Spleen (tissue), 11 donors: ENCODE data around the gene MSANTD1. TPM values are rescaled to one million over a fixed set of nuclear protein-coding genes. Genes with fewer than 3 reads are reported as not detected.
A peak's percentile ranks its signal among the peaks of the same experiment; 100 is the strongest.

Experiments used
- DNase-seq: peaks from one replicate; pipeline ENCODE4 v3.0.0-alpha.2; 2020
- H3K27ac ChIP-seq, 8 donors: fragments of 200-600 bp; sonication (generic) in 7 of 8; 1 replicate in 4 of 8; 2 replicates in 4 of 8; pipeline versions ENCODE4 v1.5.0 to v1.8.0; 2016 to 2021; ENCODE audit warnings: inconsistent platforms in 4 of 8, mild to moderate bottlenecking in 4 of 8, moderate library complexity in 1 of 8
- H3K27me3 ChIP-seq, 7 donors: fragments of 200-600 bp; sonication (generic) in 6 of 7; replicated peaks in 1 of 7; 1 replicate in 4 of 7; 2 replicates in 3 of 7; pipeline versions ENCODE4 v1.5.0 to v1.8.0; 2016 to 2021; ENCODE audit warnings: inconsistent platforms in 3 of 7, mild to moderate bottlenecking in 1 of 7
- H3K36me3 ChIP-seq, 6 donors: fragments of 200-600 bp; sonication (generic) in 5 of 6; 1 replicate in 4 of 6; 2 replicates in 2 of 6; pipeline versions ENCODE4 v1.5.0 to v1.8.0; 2016 to 2021; ENCODE audit warnings: inconsistent platforms in 2 of 6
- H3K4me1 ChIP-seq, 6 donors: fragments of 200-600 bp; sonication (generic) in 5 of 6; 1 replicate in 3 of 6; 2 replicates in 3 of 6; pipeline versions ENCODE4 v1.5.0 to v1.8.0; 2016 to 2021; ENCODE audit warnings: inconsistent platforms in 3 of 6
- H3K4me3 ChIP-seq, 8 donors: fragments of 200-600 bp; sonication (generic) in 7 of 8; 1 replicate in 4 of 8; 2 replicates in 4 of 8; pipeline versions ENCODE4 v1.5.0 to v1.8.0; 2016 to 2021; ENCODE audit warnings: inconsistent platforms in 4 of 8, mild to moderate bottlenecking in 4 of 8, moderate library complexity in 2 of 8
- H3K9me3 ChIP-seq, 8 donors: fragments of 200-600 bp; sonication (generic) in 7 of 8; 1 replicate in 4 of 8; 2 replicates in 4 of 8; pipeline versions ENCODE4 v1.5.0 to v1.8.0; 2016 to 2021; ENCODE audit warnings: inconsistent platforms in 4 of 8
- POLR2A ChIP-seq, 3 donors: fragments of 450-650 bp; IDR thresholded peaks; one replicate each; pipeline ENCODE4 v1.5.1; 2017; ENCODE audit warnings: antibody characterized with exemption in 3 of 3, mild to moderate bottlenecking in 1 of 3
- POLR2AphosphoS5 ChIP-seq, 3 donors: sonication (generic); formaldehyde crosslinking; IDR thresholded peaks; one replicate each; pipeline ENCODE4 v1.5.1; 2017; ENCODE audit warnings: antibody characterized with exemption in 3 of 3
- WGBS, 5 donors: extraction: QIAGEN DNeasy Blood & Tissue Kit in 3 of 5; methylation state at CpG; one replicate each; pipeline versions ENCODE4 v1.1.5 to v1.1.7; 2013 to 2018; 5-methylcytosine and 5-hydroxymethylcytosine counted together
- intact Hi-C: fragments of 100-400 bp; cut with DNase I; formaldehyde crosslinking; loops from one replicate; pipeline ENCODE4 v1.15.0; 2023; ENCODE audit warnings: low total_unique reads
- polyA plus RNA-seq, 3 donors: library from polyadenylated mRNA; stranded (reverse); fragments of 200-250 nt; gene quantifications; one replicate each; pipeline ENCODE4 v1.2.1, GENCODE V29; 2013
- total RNA-seq, 7 donors: library from RNA; depleted of rRNA in 3 of 7; stranded (reverse); fragments of >200 nt in 3 of 7; fragmentation: NEBNext Ultra II Directional in 4 of 7; extraction: Animal tissue kit (Norgen Biotek cat#: 25700) in 4 of 7; gene quantifications; one replicate each; pipeline versions ENCODE4 v1.1.0 to v1.2.1, GENCODE V29; 2016 to 2021
- TF ChIP-seq, protein P1 (sequence below), 11 experiments: fragments of 200-600 bp in 7 of 11; fragments of 450-650 bp in 4 of 11; sonication (generic) in 4 of 11; IDR thresholded peaks in 8 of 11; conservative IDR thresholded peaks in 3 of 11; 1 replicate in 7 of 11; 2 replicates in 4 of 11; pipeline versions ENCODE4 v1.4.0 to v1.8.0; 2016 to 2021; ENCODE audit warnings: antibody characterized with exemption in 11 of 11, inconsistent platforms in 4 of 11, mild to moderate bottlenecking in 1 of 11
- donor health status: healthy with polysubstance abuse.
- donor health status: DM: no; HTN: no; CAD: no; lungs with moderate emphysema.
- donor health status: DM: no; HTN: no; CAD: no.
- donor health status: Bipolar disorder and iron deficiency.
- donor health status: healthy.
- donor health status: DM: no; HTN: no; CAD: no.
- donor health status: DM: yes; HTN: yes; CAD: no.

The MSANTD1 gene
- total and polyA plus RNA-seq, 10 donors = 0.41 to 2.8 (median 1.8) TPM

DNA sequence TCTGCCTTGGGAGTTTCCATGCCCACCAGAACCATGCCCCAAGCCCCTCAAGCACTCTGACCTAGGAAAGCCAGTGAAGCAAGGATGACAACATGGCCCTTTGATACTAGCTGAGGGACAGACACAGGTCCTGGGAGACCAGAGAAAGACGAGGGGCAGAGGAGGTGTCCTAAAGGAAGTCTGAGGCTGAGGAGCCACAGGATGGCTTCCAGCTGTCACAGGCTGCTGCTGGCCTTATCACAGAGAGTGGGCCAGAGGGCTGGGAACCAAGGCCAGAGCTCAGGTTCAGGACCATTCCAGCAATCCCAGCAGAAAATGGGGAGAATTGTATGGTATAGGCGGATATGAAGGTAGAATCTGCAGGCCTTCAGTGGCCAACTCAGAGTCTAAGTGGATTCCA is 31.7 kb upstream of the MSANTD1 start:
- no peak overlapping the region for H3K4me3 ChIP-seq
- peaks cover 5 to 100% (median 94%) of the 10 kb centered on the region in 6 donors for H3K36me3 ChIP-seq
- TF ChIP-seq POLR2A (IDR thresholded peaks at IDR 0.05) = no peak
- TF ChIP-seq, protein P1, sequence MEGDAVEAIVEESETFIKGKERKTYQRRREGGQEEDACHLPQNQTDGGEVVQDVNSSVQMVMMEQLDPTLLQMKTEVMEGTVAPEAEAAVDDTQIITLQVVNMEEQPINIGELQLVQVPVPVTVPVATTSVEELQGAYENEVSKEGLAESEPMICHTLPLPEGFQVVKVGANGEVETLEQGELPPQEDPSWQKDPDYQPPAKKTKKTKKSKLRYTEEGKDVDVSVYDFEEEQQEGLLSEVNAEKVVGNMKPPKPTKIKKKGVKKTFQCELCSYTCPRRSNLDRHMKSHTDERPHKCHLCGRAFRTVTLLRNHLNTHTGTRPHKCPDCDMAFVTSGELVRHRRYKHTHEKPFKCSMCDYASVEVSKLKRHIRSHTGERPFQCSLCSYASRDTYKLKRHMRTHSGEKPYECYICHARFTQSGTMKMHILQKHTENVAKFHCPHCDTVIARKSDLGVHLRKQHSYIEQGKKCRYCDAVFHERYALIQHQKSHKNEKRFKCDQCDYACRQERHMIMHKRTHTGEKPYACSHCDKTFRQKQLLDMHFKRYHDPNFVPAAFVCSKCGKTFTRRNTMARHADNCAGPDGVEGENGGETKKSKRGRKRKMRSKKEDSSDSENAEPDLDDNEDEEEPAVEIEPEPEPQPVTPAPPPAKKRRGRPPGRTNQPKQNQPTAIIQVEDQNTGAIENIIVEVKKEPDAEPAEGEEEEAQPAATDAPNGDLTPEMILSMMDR (IDR thresholded peaks at IDR 0.05 in 8 of 11, conservative IDR thresholded peaks at IDR 0.05 in 3 of 11) = no peak
- TF ChIP-seq POLR2AphosphoS5 (IDR thresholded peaks at IDR 0.05) = no peak
- H3K27me3 ChIP-seq = no peaks in the 10 kb centered on the region
- no peak for DNase-seq
- H3K9me3 ChIP-seq = no peaks in the 10 kb centered on the region
- intact Hi-C loops = no loop called here
- 91 to 96% (median 93%) methylated on average over 2 of the region's 2 CpGs for WGBS, 5 donors
- no peak overlapping the region for H3K27ac ChIP-seq
- peaks cover 0 to 8% (median 0%) of the 10 kb centered on the region in 6 donors for H3K4me1 ChIP-seq

DNA sequence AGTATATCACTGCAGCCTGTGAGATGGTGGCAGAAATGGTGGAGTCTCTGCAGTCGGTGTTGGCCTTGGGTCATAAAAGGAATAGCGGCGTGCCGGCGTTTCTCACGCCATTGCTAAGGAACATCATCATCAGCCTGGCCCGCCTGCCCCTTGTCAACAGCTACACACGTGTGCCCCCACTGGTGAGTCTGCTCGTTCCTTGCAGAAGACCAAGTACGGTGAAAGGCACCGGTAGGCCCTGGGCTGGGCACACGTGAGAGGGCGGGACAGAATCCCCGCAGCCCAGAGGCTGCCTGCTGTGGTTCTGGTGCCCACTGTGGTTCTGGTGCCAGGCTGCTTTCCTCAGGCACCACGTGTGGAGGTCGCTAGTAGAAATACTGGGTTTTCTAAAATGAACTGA is 31.2 kb upstream of the MSANTD1 start:
- peaks cover 5 to 100% (median 94%) of the 10 kb centered on the region in 6 donors for H3K36me3 ChIP-seq
- no peaks in the 10 kb centered on the region for H3K27me3 ChIP-seq
- intact Hi-C loops = no loop called here
- no peak overlapping the region for H3K4me3 ChIP-seq
- H3K27ac ChIP-seq = no peak overlapping the region
- H3K9me3 ChIP-seq = no peaks in the 10 kb centered on the region
- DNase-seq = no peak
- peak in 1 of 3 donors; percentile 38 for TF ChIP-seq POLR2AphosphoS5 (IDR thresholded peaks at IDR 0.05)
- TF ChIP-seq POLR2A (IDR thresholded peaks at IDR 0.05) = no peak
- H3K4me1 ChIP-seq = peaks cover 0 to 8% (median 0%) of the 10 kb centered on the region in 6 donors
- 94 to 97% (median 96%) methylated on average over 16 of the region's 16 CpGs for WGBS, 5 donors

DNA sequence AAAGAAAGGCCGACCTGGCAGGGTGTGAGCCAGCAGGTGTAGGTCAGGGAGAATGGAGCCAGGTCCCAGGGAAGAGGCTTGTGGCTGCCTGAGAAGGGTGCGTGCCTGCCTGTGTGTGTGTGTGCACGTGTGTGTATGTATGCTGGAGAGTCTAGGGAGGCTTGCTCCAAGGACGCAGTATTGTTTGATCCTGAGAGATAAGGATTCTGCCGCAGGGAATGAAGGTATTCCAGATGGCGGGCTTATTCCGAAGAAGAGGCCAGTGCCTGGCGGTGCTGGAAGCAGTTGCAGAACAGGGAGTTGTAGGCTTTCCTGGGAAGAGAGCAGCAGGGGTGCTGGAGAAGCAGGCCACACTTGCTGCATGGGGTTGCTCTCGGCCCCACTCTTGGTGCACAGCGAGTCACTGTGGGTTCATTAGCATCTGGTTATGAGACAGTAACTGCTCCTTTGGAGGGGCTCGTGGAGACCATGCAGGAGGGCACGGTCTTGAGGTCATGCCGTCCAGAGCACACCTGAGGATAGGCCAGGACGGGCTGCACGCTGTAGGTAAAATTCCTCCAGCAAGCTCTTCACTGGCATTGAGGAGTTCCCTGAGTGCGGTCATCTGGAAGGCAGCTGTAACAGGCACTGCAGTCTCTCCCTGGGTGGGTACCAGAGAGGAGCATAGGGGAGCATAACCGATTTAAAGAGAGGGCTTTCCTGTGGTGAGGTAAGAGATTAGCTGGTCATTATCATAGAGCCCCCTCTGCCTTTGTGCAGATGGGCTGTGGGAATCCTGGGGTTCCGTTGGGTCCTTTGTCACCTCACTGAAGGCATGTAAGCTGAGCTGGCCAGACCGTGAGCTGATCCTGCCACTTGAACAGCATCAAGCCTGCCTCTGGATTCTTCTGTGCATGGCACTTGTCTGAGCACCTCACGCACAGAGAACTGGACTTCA is 29.9 kb upstream of the MSANTD1 start:
- Histone ChIP-seq H3K4me3 (no peak overlapping the region), H3K4me1 (peaks cover 0 to 12% (median 0%) of the 10 kb centered on the region in 6 donors), H3K27ac (peak overlapping the region in 2 of 8 donors; percentile 22 to 50), H3K36me3 (peaks cover 7 to 100% (median 93%) of the 10 kb centered on the region in 6 donors), H3K27me3 (no peaks in the 10 kb centered on the region), H3K9me3 (no peaks in the 10 kb centered on the region)
- intact Hi-C loops = no loop called here
- WGBS, 5 donors = 90 to 97% (median 96%) methylated on average over 20 of the region's 20 CpGs
- DNase-seq = no peak
- TF ChIP-seq, protein P1 (IDR thresholded peaks at IDR 0.05 in 8 of 11, conservative IDR thresholded peaks at IDR 0.05 in 3 of 11) = no peak
- TF ChIP-seq POLR2A (IDR thresholded peaks at IDR 0.05) (no peak), POLR2AphosphoS5 (IDR thresholded peaks at IDR 0.05) (no peak)

DNA sequence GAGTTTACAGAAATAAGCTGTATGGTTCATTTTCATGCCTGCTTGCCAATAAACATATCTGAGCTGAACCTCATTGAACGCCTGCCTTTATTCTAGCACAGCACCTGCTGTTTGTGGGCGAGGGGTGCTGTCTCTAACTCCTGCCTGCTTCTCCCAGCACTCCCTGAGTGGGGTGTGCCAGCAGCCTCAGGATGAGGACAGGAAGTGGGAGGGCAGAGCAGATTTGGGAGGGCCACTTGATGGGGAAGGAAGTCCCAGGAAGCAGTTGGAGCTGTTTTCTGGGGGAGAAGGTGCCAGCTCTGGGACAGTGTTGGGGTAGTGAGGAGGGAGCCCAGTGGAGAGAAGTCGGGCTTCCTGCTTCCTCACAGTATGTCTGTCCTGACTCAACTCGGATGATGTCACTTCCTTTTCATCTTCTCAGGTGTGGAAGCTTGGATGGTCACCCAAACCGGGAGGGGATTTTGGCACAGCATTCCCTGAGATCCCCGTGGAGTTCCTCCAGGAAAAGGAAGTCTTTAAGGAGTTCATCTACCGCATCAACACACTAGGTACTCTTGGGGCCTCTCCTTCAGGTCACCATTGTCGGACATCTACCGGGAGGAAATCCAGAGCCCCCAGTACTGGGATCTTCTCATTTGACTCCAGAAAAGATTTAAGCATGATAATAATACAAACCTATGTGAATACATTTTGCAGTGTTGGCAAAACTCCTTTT is 29.0 kb upstream of the MSANTD1 start:
- Histone ChIP-seq H3K36me3 (peaks cover 7 to 100% (median 96%) of the 10 kb centered on the region in 6 donors), H3K27ac (peak overlapping the region in 2 of 8 donors; percentile 22 to 50), H3K4me3 (no peak overlapping the region), H3K9me3 (no peaks in the 10 kb centered on the region), H3K27me3 (no peaks in the 10 kb centered on the region), H3K4me1 (peaks cover 0 to 18% (median 0%) of the 10 kb centered on the region in 6 donors)
- no peak for DNase-seq
- TF ChIP-seq, protein P1 (IDR thresholded peaks at IDR 0.05 in 8 of 11, conservative IDR thresholded peaks at IDR 0.05 in 3 of 11) = no peak
- peak in 1 of 3 donors; percentile 6 for TF ChIP-seq POLR2AphosphoS5 (IDR thresholded peaks at IDR 0.05)
- TF ChIP-seq POLR2A (IDR thresholded peaks at IDR 0.05) = no peak
- WGBS, 5 donors = 72 to 87% (median 80%) methylated on average over 9 of the region's 9 CpGs
- intact Hi-C loops = no loop called here
